VCaP (cell line): Measurements from ENCODE around the gene ZCCHC8.

Experiments used
- H3K27ac ChIP-seq: fragments of 450-650 bp; 2 replicates; pipeline ENCODE4 v1.5.1; 2017
- CTCF ChIP-seq: fragments of 450-650 bp; conservative IDR thresholded peaks from 2 replicates; pipeline ENCODE4 v1.5.1; 2017; ENCODE audit warnings: mild to moderate bottlenecking, moderate library complexity

ZCCHC8 gene

GRCh38 chr12:122460061-122460460 is 40.7 kb downstream of the ZCCHC8 start:
- no peak for TF ChIP-seq CTCF
- H3K27ac ChIP-seq, result no peak overlapping the region

- TF ChIP-seq CTCF, result no peak
- H3K27ac ChIP-seq, result no peak overlapping the region
These were observed 41.5 kb downstream of the ZCCHC8 start for GRCh38 chr12:122459211-122459610.

GRCh38 chr12:122458105-122459035 is 42.4 kb downstream of the ZCCHC8 start:
- no peak for TF ChIP-seq CTCF
- no peak overlapping the region for H3K27ac ChIP-seq

GRCh38 chr12:122457627-122458026 is 43.1 kb downstream of the ZCCHC8 start:
- no peak for TF ChIP-seq CTCF

GRCh38 chr12:122454739-122455138 is 46.0 kb downstream of the ZCCHC8 start:
- TF ChIP-seq CTCF, result no peak
- H3K27ac ChIP-seq, result no peak overlapping the region

More at GRCh38 chr12:122457627-122458026, 43.1 kb downstream of the ZCCHC8 start:
- no peak overlapping the region for H3K27ac ChIP-seq

- no peak for TF ChIP-seq CTCF
- no peak overlapping the region for H3K27ac ChIP-seq
These were observed 46.4 kb downstream of the ZCCHC8 start for GRCh38 chr12:122454250-122454721.

- no peak overlapping the region for H3K27ac ChIP-seq
- no peak for TF ChIP-seq CTCF
These were observed 47.9 kb downstream of the ZCCHC8 start for GRCh38 chr12:122452701-122453285.
